Activated CD8-positive, alpha-beta memory T cell treated with anti-CD3 and anti-CD28 coated beads for 36 hours (primary cell): ENCODE measurements around the gene MYO3B. TPM values are rescaled to one million over a fixed set of nuclear protein-coding genes. Genes with fewer than 3 reads are reported as not detected.
"Not testable (repeated sequence)": the region's sequence is repeated elsewhere in the genome, so short reads cannot be mapped to it uniquely, and the experiment has no call there.

ENCODE experiments used
- CTCF ChIA-PET: fragments of 350-600 bp; sonication (Branson Sonifier 250); formaldehyde crosslinking; loops from one replicate; lab custom pipeline; 2021; ENCODE audit warnings: antibody characterized with exemption; lab: Charles Lee
- POLR2A ChIA-PET: fragments of 350-600 bp; sonication (Branson Sonifier 250); formaldehyde crosslinking; loops from one replicate; lab custom pipeline; 2021; ENCODE audit warnings: antibody characterized with exemption; lab: Charles Lee
- total RNA-seq, 2 experiments: library from RNA; stranded (reverse); gene quantifications; one replicate each; pipeline ENCODE4 v1.2.3, GENCODE V29; 2021

The MYO3B gene
- total RNA-seq, 2 experiments from 2014 or later: 0.19 to 0.31 TPM

GRCh38 chr2:170250584-170250983, 72.6 kb downstream of the MYO3B start:
- POLR2A ChIA-PET: no interaction called here
- CTCF ChIA-PET: no interaction called here

GRCh38 chr2:170252414-170252813, 74.5 kb downstream of the MYO3B start:
- ChIA-PET CTCF (no interaction called here), POLR2A (no interaction called here)

GRCh38 chr2:170253721-170254230, 75.8 kb downstream of the MYO3B start:
- CTCF ChIA-PET: no interaction called here
- POLR2A ChIA-PET: no interaction called here

- ChIA-PET POLR2A (no interaction called here), CTCF (no interaction called here)
Measured at GRCh38 chr2:170254293-170254732, 76.4 kb downstream of the MYO3B start.

- CTCF ChIA-PET: no interaction called here
- POLR2A ChIA-PET: no interaction called here
Measured at GRCh38 chr2:170255137-170255536, 77.2 kb downstream of the MYO3B start.

DNA sequence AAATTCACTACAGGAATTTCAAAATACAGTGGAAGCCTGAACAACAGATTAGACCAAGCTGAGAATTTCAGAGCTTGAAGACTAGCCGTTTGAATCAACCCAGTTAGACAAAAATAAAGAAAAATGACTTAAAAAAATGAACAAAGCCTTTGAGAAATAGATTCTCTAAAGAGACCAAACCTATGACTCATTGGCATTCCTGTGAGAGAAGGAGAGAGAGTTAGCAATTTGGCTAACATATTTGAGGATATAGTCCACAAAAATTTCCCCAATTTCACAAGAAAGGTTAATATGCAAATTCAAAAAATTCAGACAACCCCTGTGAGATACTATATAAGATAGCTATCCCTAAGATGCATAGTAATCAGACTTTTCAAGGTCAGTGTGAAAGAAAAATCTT, 78.0 kb downstream of the MYO3B start:
- ChIA-PET POLR2A (no interaction called here), CTCF (no interaction called here)

- ChIA-PET POLR2A (no interaction called here), CTCF (no interaction called here)
Measured at GRCh38 chr2:170258382-170258781, 80.4 kb downstream of the MYO3B start.

GRCh38 chr2:170260188-170260587, 82.2 kb downstream of the MYO3B start:
- POLR2A ChIA-PET: no interaction called here

DNA sequence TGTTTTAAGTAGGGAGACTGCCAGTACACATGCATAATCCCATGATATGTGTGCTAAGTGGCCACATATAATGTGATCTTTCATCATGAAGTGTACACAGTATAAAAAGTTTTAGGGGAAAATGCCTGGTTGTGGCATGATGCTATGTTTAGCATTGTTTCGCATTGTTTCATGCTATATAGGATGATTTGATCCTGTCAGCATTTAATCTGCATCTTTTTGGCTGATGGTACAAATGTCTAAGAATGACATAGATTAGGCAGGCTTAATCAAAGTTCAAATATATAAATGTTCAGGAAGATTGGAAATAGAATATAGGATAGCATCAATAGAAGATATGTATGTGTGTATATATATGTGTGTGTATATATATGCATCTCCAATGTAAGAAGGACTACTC, 83.6 kb downstream of the MYO3B start:
- POLR2A ChIA-PET: no interaction called here
- CTCF ChIA-PET: no interaction called here

More at GRCh38 chr2:170260188-170260587, 82.2 kb downstream of the MYO3B start:
- CTCF ChIA-PET: no interaction called here

GRCh38 chr2:170262343-170262742, 84.4 kb downstream of the MYO3B start:
- ChIA-PET CTCF (no interaction called here), POLR2A (no interaction called here)

GRCh38 chr2:170262806-170263205, 84.9 kb downstream of the MYO3B start:
- ChIA-PET CTCF (no interaction called here), POLR2A (no interaction called here)

DNA sequence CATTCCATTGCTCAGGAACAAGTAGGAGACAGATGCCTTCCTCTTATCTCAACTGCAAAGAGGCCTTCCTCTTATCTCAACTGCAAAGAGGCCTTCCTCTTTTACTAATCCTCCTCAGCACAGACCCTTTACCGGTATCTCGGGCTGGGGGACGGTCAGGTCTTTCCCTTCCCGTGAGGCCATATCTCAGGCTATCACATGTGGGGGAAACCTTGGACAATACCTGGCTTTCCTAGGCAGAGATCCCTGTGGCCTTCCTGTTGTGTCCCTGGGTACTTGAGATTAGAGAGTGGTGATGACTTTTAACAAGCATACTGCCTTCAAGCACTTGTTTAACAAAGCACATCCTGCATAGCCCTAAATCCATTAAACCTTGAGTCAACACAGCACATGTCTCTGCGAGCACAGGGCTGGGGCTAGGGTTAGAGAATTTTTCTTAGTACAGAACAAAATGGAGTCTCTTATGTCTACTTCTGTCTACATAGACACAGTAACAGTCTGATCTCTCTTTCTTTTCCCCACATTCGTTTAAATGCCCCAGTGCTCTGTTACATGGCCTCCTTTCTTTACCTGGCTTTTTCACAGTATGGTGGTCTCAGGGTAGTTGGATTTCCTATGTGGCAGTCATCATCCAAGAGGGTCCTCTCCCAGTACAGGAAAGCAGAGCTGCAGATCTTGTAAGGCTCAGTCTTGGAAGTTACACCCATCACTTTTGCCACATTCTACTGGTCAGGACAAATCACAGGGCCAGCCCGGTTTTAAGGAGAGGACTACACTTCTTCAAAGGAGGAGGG, 86.0 kb downstream of the MYO3B start:
- CTCF ChIA-PET, POLR2A ChIA-PET: not testable (repeated sequence)

DNA sequence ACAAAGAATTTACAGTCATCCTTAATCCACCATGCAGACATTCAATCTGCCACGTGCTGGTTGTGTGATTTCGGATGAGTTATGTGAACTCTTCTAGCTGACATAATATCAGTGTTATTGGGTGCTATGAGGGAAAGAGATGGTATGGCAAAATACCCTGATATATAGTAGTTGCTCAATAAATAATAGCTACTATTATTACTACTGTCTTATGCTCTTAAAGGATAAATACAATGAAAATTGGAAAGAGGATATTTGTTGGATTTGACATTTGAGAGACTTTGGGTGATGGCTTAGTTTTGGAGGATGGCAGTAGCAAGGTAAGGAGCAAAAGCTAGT, 86.5 kb downstream of the MYO3B start:
- CTCF ChIA-PET: no interaction called here

GRCh38 chr2:170264865-170265264, 86.9 kb downstream of the MYO3B start:
- ChIA-PET POLR2A (no interaction called here), CTCF (no interaction called here)

More for the DNA sequence above, 86.5 kb downstream of the MYO3B start:
- POLR2A ChIA-PET: no interaction called here

- ChIA-PET CTCF (no interaction called here), POLR2A (no interaction called here)
Measured at GRCh38 chr2:170265321-170265720, 87.4 kb downstream of the MYO3B start.

DNA sequence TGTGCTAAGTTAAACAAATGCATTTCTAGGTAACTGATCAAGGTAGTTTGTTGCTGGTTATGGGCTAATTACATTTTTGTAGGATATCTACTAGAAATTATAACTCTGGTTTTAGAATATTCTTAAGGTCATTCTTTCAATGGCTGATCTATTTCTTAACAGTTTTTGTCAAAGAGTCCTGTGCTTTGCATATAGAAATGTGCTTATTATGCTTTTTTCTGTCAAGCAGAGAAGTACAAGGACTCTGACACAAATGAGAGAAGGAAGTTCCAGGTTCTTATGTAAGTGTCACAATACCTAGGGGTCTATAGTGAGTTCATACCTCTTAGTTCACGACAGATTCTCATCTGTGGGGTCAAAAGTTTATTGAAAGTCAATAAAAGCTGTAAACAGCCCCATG, 88.4 kb downstream of the MYO3B start:
- ChIA-PET POLR2A (no interaction called here), CTCF (no interaction called here)

GRCh38 chr2:170267071-170267470, 89.1 kb downstream of the MYO3B start:
- ChIA-PET CTCF (no interaction called here), POLR2A (no interaction called here)

DNA sequence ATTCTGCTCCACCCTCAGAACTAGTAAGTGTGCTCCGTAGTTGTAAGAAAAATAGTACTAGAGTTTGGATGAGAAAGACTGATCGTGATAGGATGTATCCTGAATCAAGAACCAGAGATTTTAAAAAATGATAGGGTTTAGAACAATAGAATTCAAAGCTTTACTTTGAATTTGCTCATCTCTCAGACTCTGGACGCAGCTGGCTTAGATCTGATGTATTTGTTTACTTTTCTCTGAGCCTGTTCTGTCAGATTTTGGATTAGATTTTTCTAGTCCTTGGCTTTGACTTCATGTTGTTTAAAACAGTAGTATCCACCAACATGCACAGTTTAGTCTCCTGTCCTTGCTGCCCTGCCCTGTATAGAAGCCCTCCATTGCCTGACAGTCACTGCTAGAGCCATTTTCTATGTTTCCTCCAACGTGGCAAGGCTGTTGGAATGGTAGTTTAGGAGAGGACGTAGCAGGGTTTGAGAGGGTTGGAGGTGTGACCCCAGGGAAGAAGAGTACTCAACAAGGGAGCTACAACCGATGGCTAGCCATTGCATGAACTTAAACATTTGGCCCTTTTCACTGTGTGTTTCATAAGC, 92.4 kb downstream of the MYO3B start:
- CTCF ChIA-PET: no interaction called here
- POLR2A ChIA-PET: no interaction called here

- CTCF ChIA-PET: no interaction called here
- POLR2A ChIA-PET: no interaction called here
Measured at GRCh38 chr2:170271340-170271739, 93.4 kb downstream of the MYO3B start.

DNA sequence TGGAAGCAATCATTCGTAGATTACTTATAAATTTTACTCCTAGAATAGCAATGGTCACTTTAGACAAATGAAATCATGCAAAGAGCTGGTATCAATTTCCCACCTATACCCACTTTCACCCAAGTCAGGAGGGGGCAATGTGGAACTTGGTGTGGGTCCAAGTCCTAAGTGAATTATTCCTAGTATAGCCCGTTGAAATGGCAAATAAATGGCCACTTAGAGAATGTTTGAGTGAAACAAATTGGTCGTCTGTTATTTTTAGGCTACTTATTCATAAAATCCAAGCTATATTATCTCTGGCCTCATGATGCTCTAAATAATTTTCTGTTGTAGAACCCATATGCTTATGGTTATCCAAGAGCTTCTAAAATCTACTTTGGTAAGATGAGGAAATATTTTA, 98.1 kb downstream of the MYO3B start:
- POLR2A ChIA-PET: no interaction called here
- CTCF ChIA-PET: no interaction called here

DNA sequence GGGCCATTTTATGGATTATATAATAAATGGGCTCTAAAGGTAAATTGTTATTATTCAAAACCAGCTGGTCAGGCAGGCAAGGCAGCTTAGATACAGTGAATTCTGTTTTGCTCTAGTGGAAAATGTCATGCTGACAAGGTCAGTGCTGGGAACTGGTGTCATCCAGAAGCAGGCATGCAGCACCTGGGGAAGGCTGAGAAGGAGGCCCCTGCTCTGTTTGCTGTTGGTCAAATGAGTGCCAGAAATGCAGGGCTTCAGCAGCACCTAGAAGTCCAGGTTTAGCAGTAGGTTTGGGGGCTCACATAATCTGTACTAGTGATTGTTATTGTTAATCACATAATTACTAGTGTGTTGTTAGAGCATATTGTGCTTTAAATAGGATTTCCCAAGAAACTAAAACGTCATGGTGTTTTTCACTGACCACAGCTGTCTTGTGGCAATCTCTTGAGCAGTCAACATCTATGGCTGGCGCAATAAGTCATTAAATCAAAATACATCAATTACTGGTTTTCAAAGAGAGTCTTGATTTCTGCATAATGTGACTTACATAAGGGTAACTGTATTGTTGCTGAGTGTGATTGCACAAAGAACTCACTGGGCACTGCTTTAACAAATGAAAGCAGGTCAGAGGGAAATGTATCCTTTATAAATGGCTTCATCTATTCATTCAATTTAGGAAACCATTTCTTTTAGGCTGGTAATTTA, 99.1 kb downstream of the MYO3B start:
- CTCF ChIA-PET: no interaction called here
- POLR2A ChIA-PET: no interaction called here
